ENCODE results near the gene HOXB8.

The HOXB8 gene

GRCh38 chr17:48624544-48625494, 9.7 kb upstream of the HOXB8 start:
- DNase-seq (ENCODE audit: low read depth) = no peak

- no peak for DNase-seq (ENCODE audit: low read depth)
Observed at GRCh38 chr17:48624118-48624517, 9.0 kb upstream of the HOXB8 start.

- no peak for DNase-seq (ENCODE audit: low read depth)
Observed at GRCh38 chr17:48623583-48623982, 8.5 kb upstream of the HOXB8 start.

- no peak for DNase-seq (ENCODE audit: low read depth)
Observed at GRCh38 chr17:48622857-48623256, 7.8 kb upstream of the HOXB8 start.

DNA sequence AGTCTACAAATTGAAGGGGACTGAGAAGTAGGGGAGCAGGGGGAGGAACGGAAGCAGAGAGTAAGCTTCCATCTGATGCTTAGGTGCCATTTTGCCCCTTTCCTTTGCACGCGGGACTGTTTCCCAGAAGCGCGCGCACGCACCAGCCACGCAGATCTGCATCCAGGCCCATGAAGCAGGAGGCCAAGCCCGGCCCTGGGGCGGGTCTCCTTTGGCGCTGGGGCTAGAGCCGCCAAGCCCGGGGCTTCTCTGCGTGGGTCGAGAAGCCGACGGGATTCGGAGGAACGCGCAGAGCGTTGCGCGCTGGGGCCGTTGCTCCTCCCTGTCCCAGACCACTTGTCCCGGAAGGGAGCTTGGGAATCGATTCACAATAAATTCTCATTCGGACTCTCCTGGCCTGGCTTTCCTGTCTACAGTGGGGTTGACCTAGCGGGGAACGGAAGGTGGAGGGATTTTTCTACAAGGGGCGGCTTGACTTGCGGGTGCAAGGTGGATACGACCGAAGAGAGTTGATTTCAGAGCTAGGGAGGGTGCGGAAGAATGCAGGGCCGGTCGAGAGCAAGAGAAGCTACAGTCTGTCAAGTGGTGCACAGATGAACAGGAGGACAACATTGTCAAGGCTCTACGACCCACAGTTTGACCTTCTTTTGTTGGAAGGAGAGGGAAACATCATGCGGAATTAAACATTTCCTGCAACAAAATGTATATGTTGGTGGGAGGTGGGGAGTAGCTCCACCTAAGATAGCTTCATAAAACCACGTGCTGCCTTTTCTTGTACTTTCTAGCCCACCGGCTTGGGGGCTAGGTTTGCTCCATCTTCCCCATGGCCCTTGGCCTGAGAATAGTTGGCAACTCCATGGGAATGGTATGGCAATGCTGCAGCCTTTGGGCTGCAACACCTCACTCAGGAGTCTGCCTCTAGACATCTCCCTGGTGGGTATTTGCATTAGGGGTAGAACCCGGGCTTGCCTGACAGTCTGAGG, 6.6 kb upstream of the HOXB8 start:
- DNase-seq (ENCODE audit: low read depth) = no peak

DNA sequence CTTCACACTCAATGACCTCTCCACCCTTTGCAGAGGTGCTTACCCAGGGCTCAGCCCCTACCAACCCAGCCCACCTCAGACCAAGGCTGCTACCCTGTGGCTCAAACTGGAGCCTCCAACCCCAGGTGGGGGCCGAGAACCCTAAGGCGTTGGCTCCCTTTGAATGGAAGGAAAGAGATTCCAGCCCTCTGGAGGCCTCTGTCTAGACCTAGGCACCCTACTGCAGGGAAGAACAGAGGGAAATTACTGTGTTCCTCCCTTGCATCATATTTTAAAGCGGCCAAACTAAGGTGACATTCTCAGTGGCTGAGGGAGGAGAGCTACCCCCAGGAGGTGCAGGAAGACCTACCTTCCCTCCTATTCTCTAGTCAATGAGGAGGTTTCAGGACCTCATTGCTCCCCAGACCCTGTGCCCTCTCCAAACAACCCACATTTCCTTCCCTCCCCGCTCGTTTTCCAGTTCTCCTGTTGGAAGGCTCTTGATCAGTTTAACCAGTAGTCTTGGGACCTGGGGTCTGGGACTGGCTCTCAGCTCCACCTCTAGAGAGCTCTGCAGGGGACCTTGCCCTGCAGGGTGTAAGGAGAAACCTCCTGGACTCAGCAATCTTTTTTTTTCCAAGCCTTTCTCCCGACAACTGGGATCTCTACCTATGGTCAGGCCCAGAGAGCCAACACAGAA, 5.5 kb upstream of the HOXB8 start:
- DNase-seq (ENCODE audit: low read depth) = no peak

DNA sequence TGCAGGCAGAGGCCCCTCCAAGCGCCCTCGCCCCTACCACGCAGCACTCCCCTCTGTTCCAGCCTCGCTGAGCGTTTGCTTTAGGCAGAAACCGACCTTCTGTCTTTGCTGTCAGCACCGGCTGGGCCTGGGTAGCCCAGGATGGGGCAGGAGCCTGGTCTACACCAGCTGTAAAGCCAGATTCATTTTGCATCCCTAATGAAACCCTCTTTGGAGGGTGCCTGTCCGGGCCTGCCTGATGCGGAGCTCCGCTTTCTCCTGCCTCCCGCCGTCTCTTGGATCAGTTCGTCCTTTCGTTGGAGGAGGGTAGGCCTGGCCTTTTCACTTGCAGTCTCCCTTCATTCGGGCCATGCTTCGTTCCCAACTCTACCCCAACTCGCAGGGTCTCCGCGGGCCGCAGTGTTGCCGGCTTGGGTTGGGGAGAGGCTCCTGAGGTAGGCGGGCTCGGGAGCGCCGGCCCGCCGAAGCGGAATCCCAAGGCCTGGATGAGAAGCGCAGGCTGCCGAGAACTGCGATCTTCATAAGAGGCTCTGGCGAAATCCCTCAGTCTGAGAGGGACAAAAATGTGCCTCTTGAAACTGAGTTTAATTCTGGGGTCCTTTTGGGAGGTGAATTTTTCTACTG, 4.8 kb upstream of the HOXB8 start:
- no peak for DNase-seq (ENCODE audit: low read depth)

DNA sequence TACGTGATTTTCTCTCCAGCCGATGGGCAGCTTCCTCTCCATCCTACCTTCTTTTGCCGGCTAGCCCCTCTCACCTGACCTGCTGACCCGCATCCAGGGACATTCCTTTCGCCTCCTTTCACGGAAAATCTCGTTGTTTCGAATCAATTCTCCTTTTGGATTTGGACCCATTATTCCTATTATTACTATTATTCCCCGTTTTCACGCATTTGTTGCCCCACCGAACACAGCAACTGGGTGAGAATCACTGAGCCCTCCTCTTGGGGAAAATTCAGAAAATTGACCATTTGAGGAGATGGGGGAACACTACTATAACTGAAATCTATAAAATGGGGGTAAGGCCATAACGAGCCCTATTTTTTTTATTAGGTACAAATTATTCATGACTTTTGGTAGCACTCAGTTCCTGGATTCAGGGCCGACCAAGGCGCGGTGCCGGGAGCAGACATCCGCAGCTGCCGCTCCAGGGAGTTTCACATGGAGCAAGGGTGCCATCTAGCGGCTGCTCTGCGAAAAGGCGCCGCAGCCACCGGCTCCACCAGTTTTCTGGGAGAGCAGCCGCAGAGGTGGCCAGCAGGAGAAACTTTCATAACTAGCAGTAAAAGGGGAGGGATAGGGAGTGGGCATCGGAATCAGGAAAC, 3.3 kb upstream of the HOXB8 start:
- peak; percentile 69 for DNase-seq (ENCODE audit: low read depth)

DNA sequence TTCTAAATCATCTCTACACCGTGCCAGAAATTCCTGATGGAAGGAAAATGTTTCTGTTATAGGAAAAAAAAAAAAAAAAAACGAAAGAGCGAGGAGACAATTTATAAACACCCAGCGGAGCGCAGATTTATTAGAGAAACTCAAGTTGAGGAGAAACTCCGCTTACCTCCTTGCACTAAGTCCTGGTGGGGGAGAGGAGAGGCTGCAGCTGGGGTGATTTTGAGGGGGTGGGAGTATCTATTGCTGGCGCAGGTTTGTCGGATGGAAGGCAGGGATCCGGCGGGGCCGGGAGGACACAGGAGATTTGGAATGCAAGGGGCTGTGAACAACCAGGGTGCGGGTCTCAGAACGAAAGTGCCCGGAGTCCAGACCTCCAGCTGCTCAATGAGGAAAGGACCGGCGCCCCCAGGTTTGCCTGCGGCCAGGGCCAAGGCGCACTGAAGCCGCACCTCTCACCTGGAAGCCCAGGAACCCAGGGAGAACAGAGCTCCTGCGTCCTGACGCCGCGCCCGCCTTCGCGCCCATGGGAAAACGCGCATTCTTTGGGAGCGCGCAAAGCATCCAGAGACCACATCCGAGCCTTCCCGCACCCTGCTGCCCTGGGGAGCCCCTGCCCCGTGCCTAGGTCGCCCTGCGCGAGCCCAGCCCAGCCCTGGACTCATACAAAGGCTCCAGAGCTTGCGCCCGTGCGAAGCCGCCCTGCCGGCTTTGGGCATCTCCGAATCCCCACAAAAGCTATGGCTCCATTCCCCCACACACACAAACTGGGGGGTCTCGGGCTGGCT, 2.6 kb upstream of the HOXB8 start:
- DNase-seq (ENCODE audit: low read depth) = no peak

DNA sequence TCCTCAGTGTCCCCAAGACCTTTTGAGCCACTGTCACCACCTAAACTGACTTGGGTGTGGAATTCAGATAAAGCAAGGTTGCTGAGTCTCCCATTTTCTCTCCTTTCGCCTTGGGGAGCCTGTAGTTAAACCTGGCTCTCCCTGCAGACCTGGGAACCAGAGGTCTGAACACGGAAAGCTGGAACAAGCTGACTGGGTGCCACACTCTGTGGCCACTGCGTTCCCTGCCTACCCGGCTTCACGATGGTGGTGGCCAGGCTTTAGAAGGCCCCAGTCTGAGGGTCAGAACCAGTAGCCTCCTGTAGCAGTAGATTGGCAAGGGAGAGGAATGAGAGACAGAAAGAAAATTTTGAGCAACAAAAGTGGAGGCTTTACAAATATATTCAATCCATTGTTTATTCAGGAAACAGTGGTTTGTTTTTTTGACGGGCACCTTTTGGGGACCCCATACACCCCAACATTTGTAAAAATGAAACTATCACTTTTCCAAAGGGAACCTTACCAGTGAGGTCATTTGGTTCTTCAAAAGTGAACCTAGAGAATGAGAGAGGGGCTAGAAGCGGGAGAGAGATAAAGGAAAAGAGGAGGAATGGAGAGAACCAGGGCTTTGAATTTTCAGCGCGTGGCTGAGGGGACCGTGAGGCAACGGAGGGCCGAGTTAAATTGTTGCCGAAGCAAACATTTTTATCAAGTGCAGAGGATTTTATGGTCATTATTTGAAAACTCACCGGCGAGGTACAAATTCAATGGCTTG, 1.8 kb upstream of the HOXB8 start:
- DNase-seq (ENCODE audit: low read depth) = no peak

DNA sequence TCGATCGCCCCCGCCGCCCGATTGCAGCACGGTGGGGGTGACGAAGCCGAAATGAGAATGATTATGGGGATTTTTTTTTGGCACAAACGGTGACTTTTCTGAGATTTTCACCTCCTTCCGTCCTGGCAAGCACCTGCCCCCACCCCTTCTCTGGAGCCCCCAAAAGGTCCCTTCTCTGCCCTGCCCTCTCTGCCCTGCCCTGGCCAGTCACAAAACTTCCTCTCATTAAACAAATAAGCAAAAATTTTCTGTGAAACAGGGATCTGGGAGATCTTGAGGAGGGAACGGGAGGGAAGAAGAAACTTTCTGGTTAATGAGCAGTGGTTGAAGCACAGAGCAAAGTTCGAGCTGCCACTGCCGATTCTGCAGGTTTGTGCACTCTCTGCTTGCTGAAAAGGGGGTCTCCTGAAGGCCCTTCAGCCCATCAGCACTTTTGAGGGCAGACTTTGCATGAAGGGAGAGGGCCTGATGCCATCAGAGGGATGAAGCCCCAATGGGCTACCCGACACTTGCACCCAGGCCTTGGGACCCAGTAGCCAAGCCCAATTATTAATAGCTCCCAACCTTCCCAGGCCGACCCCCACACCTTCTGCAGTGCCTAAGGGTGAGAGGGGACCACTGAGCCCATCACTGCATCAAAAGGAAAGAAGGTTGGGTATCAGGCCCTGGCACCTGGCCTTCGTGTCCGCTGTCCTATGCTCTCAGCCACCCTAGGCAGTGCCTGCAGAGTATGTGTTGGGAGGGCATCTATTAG, 1.0 kb upstream of the HOXB8 start:
- DNase-seq (ENCODE audit: low read depth) = no peak

- no peak for DNase-seq (ENCODE audit: low read depth)
Observed at GRCh38 chr17:48613862-48614694, 1.0 kb downstream of the HOXB8 start.

DNA sequence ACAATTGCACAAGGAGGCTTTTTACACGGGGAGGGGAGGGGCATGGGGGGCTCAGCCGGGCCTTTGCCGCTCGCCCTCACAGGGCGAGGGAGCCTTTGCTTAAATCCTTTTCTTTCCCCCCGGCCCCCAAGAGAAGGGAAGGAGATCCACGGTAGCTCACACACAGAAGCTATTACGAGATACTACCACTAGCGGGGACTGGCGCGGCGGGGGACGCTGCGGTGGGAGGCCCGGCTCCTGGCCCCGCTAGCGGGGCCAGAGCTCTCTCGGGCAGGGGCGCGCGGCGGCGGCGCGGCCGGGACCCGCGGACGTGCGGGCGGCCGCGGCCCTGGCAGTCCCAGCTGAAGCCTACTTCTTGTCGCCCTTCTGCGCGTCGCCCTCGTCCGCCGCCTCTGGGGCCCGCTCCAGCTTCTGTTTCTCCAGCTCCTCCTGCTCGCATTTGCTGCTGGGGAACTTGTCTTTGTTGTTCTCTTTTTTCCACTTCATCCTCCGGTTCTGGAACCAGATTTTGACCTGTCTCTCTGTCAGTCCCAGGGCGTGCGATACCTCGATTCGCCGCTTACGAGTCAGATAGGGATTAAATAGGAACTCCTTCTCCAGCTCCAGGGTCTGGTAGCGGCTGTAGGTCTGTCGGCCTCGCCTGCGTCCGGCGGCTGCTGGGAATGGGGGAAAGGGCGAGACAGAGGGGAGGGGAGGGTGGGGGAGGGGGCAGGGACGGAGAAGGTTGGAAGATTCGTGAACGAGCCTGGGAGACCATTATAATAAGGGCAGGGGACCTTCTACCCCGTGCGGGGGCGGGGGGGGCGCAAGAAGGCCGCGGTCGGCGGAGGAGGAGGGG, 2.0 kb downstream of the HOXB8 start:
- no peak for DNase-seq (ENCODE audit: low read depth)

GRCh38 chr17:48612456-48612853, 2.6 kb downstream of the HOXB8 start:
- no peak for DNase-seq (ENCODE audit: low read depth)

- no peak for DNase-seq (ENCODE audit: low read depth)
Observed at GRCh38 chr17:48611681-48612455, 3.2 kb downstream of the HOXB8 start.

GRCh38 chr17:48611213-48611612, 3.9 kb downstream of the HOXB8 start:
- no peak for DNase-seq (ENCODE audit: low read depth)

All from activated gamma-delta T cell treated with anti-CD3 and anti-CD28 coated beads, Interleukin-2, amount 50 U/mL, for 16 hours (primary cell).